GM06990 (cell line): Measurements from ENCODE around the gene CDIP1.
A peak's percentile ranks its signal among the peaks of the same experiment; 100 is the strongest.

ENCODE experiments used
- DNase-seq: peaks from one replicate; pipeline ENCODE4 v3.0.0-alpha.2; 2011; ENCODE audit not compliant: insufficient read length; ENCODE audit errors: extremely low read depth
- H3K27me3 ChIP-seq: replicated peaks from 2 replicates; pipeline ENCODE4 v1.6.0; 2011; ENCODE audit warnings: low read length; ENCODE audit not compliant: control insufficient read depth, insufficient read depth
- H3K36me3 ChIP-seq: 2 replicates; pipeline ENCODE4 v1.5.1; 2011; ENCODE audit warnings: low read length; ENCODE audit not compliant: control insufficient read depth, insufficient read depth
- H3K4me3 ChIP-seq: replicated peaks from 2 replicates; pipeline ENCODE4 v1.5.1; 2011; ENCODE audit warnings: low read depth, mild to moderate bottlenecking, control low read depth, low read length
- CTCF ChIP-seq: IDR thresholded peaks from 2 replicates; pipeline ENCODE4 v1.5.1; 2011; ENCODE audit warnings: low read length, control low read depth, mild to moderate bottlenecking, inconsistent platforms; ENCODE audit not compliant: insufficient read depth, poor library complexity, severe bottlenecking

CDIP1 gene

GRCh38 chr16:4508806-4509205 lies 29.8 kb downstream of the CDIP1 start:
- Histone ChIP-seq H3K4me3 (no peak overlapping the region), H3K36me3 (peaks cover 41% of the 10 kb centered on the region), H3K27me3 (no peaks in the 10 kb centered on the region)
- TF ChIP-seq CTCF: no peak
- no peak for DNase-seq

GRCh38 chr16:4507588-4508345 lies 30.8 kb downstream of the CDIP1 start:
- TF ChIP-seq CTCF: no peak
- Histone ChIP-seq H3K27me3 (no peaks in the 10 kb centered on the region), H3K36me3 (peaks cover 41% of the 10 kb centered on the region), H3K4me3 (no peak overlapping the region)
- no peak for DNase-seq

GRCh38 chr16:4506450-4506849 lies 32.1 kb downstream of the CDIP1 start:
- Histone ChIP-seq H3K36me3 (peaks cover 31% of the 10 kb centered on the region), H3K27me3 (no peaks in the 10 kb centered on the region), H3K4me3 (no peak overlapping the region)
- TF ChIP-seq CTCF: peak; percentile 77
- DNase-seq: no peak

- Histone ChIP-seq H3K36me3 (peaks cover 26% of the 10 kb centered on the region), H3K27me3 (no peaks in the 10 kb centered on the region), H3K4me3 (peak overlapping the region; percentile 23; the same call in 1 of the 2 replicates)
- TF ChIP-seq CTCF: no peak
- DNase-seq: peak; percentile 76
These were observed 33.0 kb downstream of the CDIP1 start for GRCh38 chr16:4505356-4506147.

- H3K4me3 ChIP-seq: no peak overlapping the region
- H3K27me3 ChIP-seq: no peaks in the 10 kb centered on the region
- no peak for DNase-seq
- TF ChIP-seq CTCF: no peak
- H3K36me3 ChIP-seq: peaks cover 3% of the 10 kb centered on the region; the same call in 1 of the 2 replicates
These were observed 37.5 kb downstream of the CDIP1 start for GRCh38 chr16:4501071-4501478.
